Stimulated activated CD4-positive, alpha-beta T cell treated with anti-CD3 and anti-CD28 coated beads, Interleukin-4, amount 100 ng/mL, for 4 hours (primary cell): ENCODE data around the gene SLC9A7.
A peak's percentile ranks its signal among the peaks of the same experiment; 100 is the strongest.

ENCODE experiments used
- DNase-seq, 2 experiments: peaks; one replicate each; pipeline ENCODE4 v3.0.0-alpha.2; 2020

Gene SLC9A7

DNA sequence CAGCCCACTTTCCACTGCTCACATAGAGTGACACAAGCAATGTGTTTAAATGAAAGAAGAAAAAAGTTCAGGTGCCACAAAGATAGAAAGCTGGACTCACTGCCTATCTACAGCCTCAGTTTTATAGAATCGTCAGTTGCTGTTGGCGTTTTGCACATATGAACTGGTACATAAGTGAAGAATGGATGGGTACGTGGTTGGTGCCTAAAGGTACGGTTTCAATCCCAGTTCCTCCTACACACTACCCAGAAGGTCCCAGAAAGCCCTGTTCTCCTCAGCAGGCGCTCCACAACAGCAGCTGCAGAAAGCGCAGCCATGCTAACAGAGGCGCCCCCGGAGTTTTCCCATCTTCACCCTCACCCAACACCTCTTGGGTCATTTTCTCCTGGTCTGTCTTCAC lies 161.7 kb downstream of the SLC9A7 start:
- DNase-seq, result no peak

- DNase-seq, result no peak
Measured at GRCh38 chrX:46595084-46595483, 163.8 kb downstream of the SLC9A7 start.

DNA sequence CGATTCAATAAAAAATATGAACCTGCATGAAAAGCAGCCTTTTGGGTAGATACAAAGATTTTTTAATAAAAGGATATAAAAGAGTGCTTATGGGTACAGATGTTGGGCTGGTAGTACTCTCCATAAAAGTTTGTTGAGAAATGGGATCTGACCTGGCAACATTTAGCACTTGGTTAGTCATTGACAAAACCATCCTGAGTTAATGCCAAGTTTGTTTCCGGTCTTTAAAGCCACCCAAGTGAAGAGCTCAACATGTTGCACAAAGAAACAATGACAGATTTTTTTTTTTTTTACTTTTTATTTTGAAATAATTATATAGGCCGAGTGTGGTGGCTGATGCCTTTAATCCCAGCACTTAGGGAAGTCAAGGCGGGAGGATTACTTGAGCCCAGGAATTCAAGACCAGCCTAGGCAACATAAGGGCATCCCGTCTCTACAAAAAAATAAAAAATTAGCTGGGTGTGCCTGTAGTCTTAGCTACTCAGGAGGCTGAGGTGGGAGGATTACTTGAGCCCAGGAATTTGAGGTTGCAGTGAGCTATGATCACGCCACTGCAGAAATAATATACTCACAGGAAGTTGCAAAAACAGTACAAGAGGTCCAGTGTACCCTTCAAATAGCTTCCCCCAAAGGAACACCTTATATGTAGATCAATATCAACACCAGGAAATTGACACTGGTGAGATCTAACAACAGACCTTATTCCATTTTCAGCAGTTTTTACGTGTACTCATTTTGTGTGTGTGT lies 168.8 kb downstream of the SLC9A7 start:
- DNase-seq, result no peak

GRCh38 chrX:46588263-46588662 lies 170.7 kb downstream of the SLC9A7 start:
- peak in 1 of 2 experiments; percentile 44 for DNase-seq

- DNase-seq, result no peak
Measured at GRCh38 chrX:46587753-46588171, 171.2 kb downstream of the SLC9A7 start.

GRCh38 chrX:46587158-46587557 lies 171.8 kb downstream of the SLC9A7 start:
- no peak for DNase-seq

GRCh38 chrX:46584736-46585135 lies 174.2 kb downstream of the SLC9A7 start:
- DNase-seq, result no peak

DNA sequence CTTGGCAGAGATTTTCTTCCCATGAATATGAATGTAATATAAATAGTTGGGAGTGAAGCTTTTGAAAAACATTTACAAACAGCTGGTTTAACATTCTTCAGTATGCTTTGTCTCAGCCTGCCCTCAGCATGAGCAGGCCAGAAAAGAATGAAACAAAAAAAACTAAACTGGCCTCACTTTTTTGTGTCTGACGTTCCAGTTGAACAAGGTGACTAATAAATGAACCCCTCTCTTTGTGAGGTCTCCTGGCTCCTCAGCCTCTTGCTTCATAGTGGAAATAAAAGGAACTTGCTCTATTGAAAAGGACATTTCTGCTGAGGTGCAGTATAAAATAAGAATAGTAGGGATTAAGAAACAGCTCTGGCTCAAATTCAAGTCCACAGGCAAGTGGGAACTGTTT lies 176.0 kb downstream of the SLC9A7 start:
- no peak for DNase-seq

GRCh38 chrX:46582325-46582724 lies 176.6 kb downstream of the SLC9A7 start:
- no peak for DNase-seq

DNA sequence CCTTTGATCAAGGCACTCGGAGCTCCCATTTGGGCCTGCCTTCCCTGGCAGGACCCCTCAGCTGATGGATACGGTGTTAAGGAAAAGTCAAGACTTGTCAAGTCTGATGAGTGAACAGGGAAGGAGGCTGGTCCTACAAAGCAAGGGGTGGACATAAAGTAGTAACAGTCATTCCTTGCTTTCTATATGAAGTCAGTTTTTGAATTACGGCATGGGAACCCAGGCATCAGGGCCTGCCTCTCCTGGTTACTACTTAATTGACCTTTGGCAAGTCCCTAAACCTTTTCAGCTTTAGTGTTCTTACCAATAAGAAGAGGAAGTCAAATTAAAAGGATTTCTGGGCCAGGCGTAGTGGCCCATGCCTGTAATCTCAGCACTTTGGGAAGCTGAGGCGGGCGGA lies 178.3 kb downstream of the SLC9A7 start:
- no peak for DNase-seq

GRCh38 chrX:46579250-46579649 lies 179.7 kb downstream of the SLC9A7 start:
- DNase-seq, result no peak

GRCh38 chrX:46577221-46578005 lies 181.5 kb downstream of the SLC9A7 start:
- DNase-seq, result no peak

DNA sequence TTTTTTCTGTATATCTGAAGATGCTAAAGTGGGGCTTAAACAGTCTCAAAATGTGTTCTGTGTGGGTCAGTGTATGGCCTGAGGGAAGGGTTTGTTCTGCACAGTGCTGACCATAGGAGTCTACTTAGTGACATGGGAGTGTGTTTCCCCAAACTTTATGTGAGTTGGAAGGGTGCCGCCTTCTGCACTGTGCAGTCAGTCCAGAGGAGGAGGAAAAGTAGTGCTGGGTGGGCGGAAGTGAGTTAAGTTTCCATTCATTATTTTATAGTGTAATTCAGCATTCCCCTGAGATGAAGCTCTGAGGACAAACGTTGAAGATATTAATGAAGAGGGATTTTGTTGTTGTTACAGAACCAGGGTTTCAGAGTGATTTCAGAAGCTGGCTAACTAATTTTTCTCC lies 182.5 kb downstream of the SLC9A7 start:
- no peak for DNase-seq

GRCh38 chrX:46575991-46576392 lies 182.9 kb downstream of the SLC9A7 start:
- no peak for DNase-seq

DNA sequence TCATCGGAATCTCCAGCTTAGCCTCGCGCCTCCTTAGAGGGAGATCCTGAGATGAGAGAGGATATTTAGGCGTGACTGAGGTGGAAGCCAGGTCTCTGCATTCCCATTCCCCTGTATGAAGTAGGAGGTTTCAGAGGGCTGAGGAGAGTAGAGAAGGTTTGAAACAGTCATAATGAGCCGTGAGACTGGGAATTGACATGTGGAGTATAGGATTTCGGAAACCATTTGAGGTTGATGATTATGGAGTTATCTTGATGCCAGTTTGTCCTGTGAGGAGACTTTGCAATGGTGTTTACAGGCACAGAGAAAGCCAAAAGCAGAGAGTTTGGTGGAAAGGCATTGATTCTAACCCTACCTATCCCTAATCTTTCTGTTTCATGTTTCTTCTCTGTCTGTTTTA lies 183.3 kb downstream of the SLC9A7 start:
- no peak for DNase-seq

DNA sequence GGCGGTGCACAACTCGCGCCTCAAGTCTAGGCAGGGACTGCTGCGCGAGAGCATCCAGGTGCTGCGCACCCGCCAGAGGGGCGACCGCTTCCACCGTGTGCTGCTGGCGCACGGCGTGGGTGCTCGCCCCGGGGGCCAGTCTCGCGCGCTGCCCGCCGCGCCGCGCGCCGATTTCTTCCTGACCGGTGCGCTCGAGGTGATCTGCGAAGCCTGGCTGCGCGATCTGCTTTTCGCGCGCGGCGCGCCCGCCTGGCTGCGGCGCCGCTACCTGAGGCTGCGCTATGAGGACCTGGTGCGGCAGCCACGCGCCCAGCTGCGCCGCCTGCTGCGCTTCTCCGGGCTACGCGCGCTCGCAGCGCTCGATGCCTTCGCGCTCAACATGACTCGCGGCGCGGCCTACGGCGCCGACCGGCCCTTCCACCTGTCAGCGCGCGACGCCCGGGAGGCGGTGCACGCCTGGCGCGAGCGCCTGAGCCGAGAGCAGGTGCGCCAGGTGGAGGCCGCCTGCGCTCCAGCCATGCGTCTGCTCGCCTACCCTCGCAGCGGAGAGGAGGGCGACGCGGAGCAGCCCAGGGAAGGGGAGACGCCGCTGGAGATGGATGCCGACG lies 184.0 kb downstream of the SLC9A7 start:
- peak; percentile 27 to 45 for DNase-seq

- DNase-seq, result peak; percentile 46 to 64
Measured at GRCh38 chrX:46573892-46574773, 184.8 kb downstream of the SLC9A7 start.

GRCh38 chrX:46573331-46573891 lies 185.5 kb downstream of the SLC9A7 start, which contains the start of gene CHST7:
Gene CHST7 (plus strand): TSS chrX:46573765. CDS start chrX:46573932, 167 bp downstream.
- peak; percentile 57 to 59 for DNase-seq

- DNase-seq, result peak in 1 of 2 experiments; percentile 7
Measured at GRCh38 chrX:46572340-46572936, 186.5 kb downstream of the SLC9A7 start.

GRCh38 chrX:46571423-46572339 lies 187.2 kb downstream of the SLC9A7 start:
- no peak for DNase-seq

GRCh38 chrX:46569621-46570020 lies 189.3 kb downstream of the SLC9A7 start:
- DNase-seq, result no peak
